IPS-15b (cell line): ENCODE data around the gene OR11G2.
"Not testable (repeated sequence)": the region's sequence is repeated elsewhere in the genome, so short reads cannot be mapped to it uniquely, and the experiment has no call there.

ENCODE experiments used
- H3K27me3 ChIP-seq: one replicate; pipeline ENCODE4 v1.6.1; 2013; ENCODE audit warnings: low read length; ENCODE audit not compliant: control insufficient read depth, insufficient read depth
- H3K36me3 ChIP-seq: one replicate; pipeline ENCODE4 v1.6.1; 2013; ENCODE audit warnings: low read length; ENCODE audit not compliant: control insufficient read depth, insufficient read depth
- H3K4me1 ChIP-seq: one replicate; pipeline ENCODE4 v1.6.1; 2013; ENCODE audit warnings: mild to moderate bottlenecking, low read length; ENCODE audit not compliant: control insufficient read depth, insufficient read depth
- H3K4me3 ChIP-seq: one replicate; pipeline ENCODE4 v1.5.1; 2013; ENCODE audit warnings: low read depth, low read length
- H3K9ac ChIP-seq: one replicate; pipeline ENCODE4 v1.6.1; 2013; ENCODE audit warnings: low read depth, mild to moderate bottlenecking, low read length
- H3K9me3 ChIP-seq: one replicate; pipeline ENCODE4 v1.6.1; 2013; ENCODE audit warnings: mild to moderate bottlenecking, low read length; ENCODE audit not compliant: control insufficient read depth, insufficient read depth

The OR11G2 gene

DNA sequence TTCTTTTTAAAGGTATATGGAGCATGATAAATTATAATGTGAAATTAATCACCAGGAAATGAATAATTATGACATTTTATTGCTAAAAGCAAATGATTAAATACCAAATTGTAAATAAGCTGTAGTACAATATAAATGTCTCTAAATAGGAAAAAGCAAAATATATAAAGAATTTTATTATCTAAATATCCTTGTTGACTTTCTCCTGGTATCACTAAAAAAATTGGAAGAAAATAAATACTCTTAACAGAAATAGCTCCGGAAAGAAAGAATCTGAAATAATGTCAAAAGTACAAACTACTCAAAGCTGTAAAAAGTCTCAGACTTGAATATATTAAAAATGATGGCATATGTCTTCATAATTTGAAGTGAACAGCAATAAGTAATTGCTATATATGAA, 38.0 kb downstream of the OR11G2 start, which contains the start of gene OR11H7:
Gene OR11H7, plus strand, starts transcription at position 301 of the 400 bp plus-strand sequence.
- no peak within 1 kb of the TSS for H3K9ac ChIP-seq
- H3K36me3 ChIP-seq = no peaks in the 10 kb centered on the region
- no peaks in the 10 kb centered on the region for H3K4me1 ChIP-seq
- H3K4me3 ChIP-seq = no peak within 1 kb of the TSS
- no peaks in the 10 kb centered on the region for H3K27me3 ChIP-seq
- peaks cover 3% of the 10 kb centered on the region for H3K9me3 ChIP-seq

GRCh38 chr14:20235415-20235814, 44.7 kb downstream of the OR11G2 start:
- H3K27me3 ChIP-seq, H3K9ac ChIP-seq, H3K9me3 ChIP-seq, H3K36me3 ChIP-seq, H3K4me3 ChIP-seq, H3K4me1 ChIP-seq: not testable (repeated sequence)

- Histone ChIP-seq H3K36me3 (no peaks in the 10 kb centered on the region), H3K27me3 (no peaks in the 10 kb centered on the region), H3K9ac (no peak overlapping the region), H3K4me1 (no peaks in the 10 kb centered on the region), H3K4me3 (no peak overlapping the region), H3K9me3 (peaks cover 8% of the 10 kb centered on the region)
Measured at GRCh38 chr14:20247646-20248246, 57.0 kb downstream of the OR11G2 start.
